Measurements from ENCODE around the gene TTF1.

DNA sequence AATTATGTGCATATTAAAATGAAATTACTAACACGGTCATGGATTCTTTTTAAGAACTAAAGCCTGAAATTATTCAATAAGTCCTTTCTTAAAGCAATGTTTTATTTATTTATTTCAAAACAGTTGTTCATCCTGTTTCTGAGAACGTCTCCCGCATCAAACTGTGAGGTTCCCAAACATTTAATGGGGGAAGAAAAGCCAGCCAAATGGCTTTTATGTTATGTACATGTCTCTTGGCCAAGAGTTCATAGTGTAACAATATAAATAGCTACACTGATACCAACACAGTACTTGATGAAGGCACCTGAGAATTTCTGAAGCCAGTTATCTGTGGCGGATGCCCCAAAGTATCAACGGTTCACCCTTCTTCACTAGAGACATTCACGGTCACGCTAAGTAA lies 15.7 kb downstream of the TTF1 start:
- TF ChIP-seq, protein P1, sequence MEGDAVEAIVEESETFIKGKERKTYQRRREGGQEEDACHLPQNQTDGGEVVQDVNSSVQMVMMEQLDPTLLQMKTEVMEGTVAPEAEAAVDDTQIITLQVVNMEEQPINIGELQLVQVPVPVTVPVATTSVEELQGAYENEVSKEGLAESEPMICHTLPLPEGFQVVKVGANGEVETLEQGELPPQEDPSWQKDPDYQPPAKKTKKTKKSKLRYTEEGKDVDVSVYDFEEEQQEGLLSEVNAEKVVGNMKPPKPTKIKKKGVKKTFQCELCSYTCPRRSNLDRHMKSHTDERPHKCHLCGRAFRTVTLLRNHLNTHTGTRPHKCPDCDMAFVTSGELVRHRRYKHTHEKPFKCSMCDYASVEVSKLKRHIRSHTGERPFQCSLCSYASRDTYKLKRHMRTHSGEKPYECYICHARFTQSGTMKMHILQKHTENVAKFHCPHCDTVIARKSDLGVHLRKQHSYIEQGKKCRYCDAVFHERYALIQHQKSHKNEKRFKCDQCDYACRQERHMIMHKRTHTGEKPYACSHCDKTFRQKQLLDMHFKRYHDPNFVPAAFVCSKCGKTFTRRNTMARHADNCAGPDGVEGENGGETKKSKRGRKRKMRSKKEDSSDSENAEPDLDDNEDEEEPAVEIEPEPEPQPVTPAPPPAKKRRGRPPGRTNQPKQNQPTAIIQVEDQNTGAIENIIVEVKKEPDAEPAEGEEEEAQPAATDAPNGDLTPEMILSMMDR (IDR thresholded peaks at IDR 0.05) = no peak
- no peak for TF ChIP-seq POLR2A (IDR thresholded peaks at IDR 0.05)
